H1 (cell line): Measurements from ENCODE around the gene SIK1.

ENCODE experiments used
- CTCF ChIP-seq, 3 experiments: IDR thresholded peaks; 1 replicate in 2 of 3; 2 replicates in 1 of 3; pipeline versions ENCODE4 v1.5.1 to v1.6.1; 2011; ENCODE audit warnings: low read length in 3 of 3, mild to moderate bottlenecking in 3 of 3, inconsistent platforms in 2 of 3, low read depth in 1 of 3, moderate library complexity in 1 of 3; ENCODE audit not compliant: insufficient read depth in 1 of 3; ENCODE audit errors: control extremely low read depth in 1 of 3
- FOSL1 ChIP-seq: IDR thresholded peaks from 2 replicates; pipeline ENCODE4 v1.6.1; 2011; ENCODE audit warnings: mild to moderate bottlenecking, low read depth, low read length, moderate library complexity; ENCODE audit not compliant: insufficient read depth
- POLR2A ChIP-seq, 2 experiments: IDR thresholded peaks; 1 replicate in 1 of 2; 2 replicates in 1 of 2; pipeline ENCODE4 v1.6.1; 2011; ENCODE audit warnings: low read depth in 2 of 2, low read length in 2 of 2, mild to moderate bottlenecking in 2 of 2; ENCODE audit errors: control extremely low read depth in 1 of 2

GRCh38 chr21:43369124-43369523, 57.8 kb downstream of the SIK1 start:
- TF ChIP-seq POLR2A (IDR thresholded peaks at IDR 0.05; ENCODE audit: control extremely low read depth in 1 of 2, low read depth in 2 of 2, low read length in 2 of 2) = no peak
- TF ChIP-seq FOSL1 = no peak
- no peak for TF ChIP-seq CTCF (IDR thresholded peaks at IDR 0.05; ENCODE audit: control extremely low read depth in 1 of 3, insufficient read depth in 1 of 3, low read depth in 1 of 3, low read length in 3 of 3)
